Non-pigmented ciliary epithelial cell (primary cell): ENCODE results near the gene MGAT4B.

Source experiments
- DNase-seq: peaks from one replicate; pipeline ENCODE4 v3.0.0-alpha.2; 2010; ENCODE audit warnings: low read depth

Gene MGAT4B

GRCh38 chr5:179805529-179806249 lies 977 bp downstream of the MGAT4B start:
- no peak for DNase-seq

- DNase-seq = no peak
Measured at GRCh38 chr5:179805070-179805528, 1.6 kb downstream of the MGAT4B start.

GRCh38 chr5:179804555-179804947 lies 2.1 kb downstream of the MGAT4B start:
- DNase-seq = no peak

- no peak for DNase-seq
Measured at GRCh38 chr5:179803651-179804554, 2.8 kb downstream of the MGAT4B start.

GRCh38 chr5:179802950-179803562 lies 3.6 kb downstream of the MGAT4B start:
- DNase-seq = no peak

- no peak for DNase-seq
Measured at GRCh38 chr5:179802207-179802883, 4.3 kb downstream of the MGAT4B start.

GRCh38 chr5:179801304-179802206 lies 5.1 kb downstream of the MGAT4B start:
- DNase-seq = no peak

- DNase-seq = no peak
Measured at GRCh38 chr5:179800696-179801201, 5.9 kb downstream of the MGAT4B start.

GRCh38 chr5:179800071-179800695 lies 6.5 kb downstream of the MGAT4B start:
- no peak for DNase-seq

GRCh38 chr5:179799644-179799973 lies 7.1 kb downstream of the MGAT4B start:
- no peak for DNase-seq

GRCh38 chr5:179798771-179799643 lies 7.7 kb downstream of the MGAT4B start:
- DNase-seq = no peak

GRCh38 chr5:179798144-179798770 lies 8.4 kb downstream of the MGAT4B start:
- no peak for DNase-seq

- DNase-seq = no peak
Measured at GRCh38 chr5:179797741-179798140, 8.9 kb downstream of the MGAT4B start.

GRCh38 chr5:179796877-179797608 lies 9.6 kb downstream of the MGAT4B start:
- DNase-seq = no peak

- DNase-seq = no peak
Measured at GRCh38 chr5:179795863-179796833, 10.5 kb downstream of the MGAT4B start.

GRCh38 chr5:179795049-179795862 lies 11.4 kb downstream of the MGAT4B start:
- no peak for DNase-seq
